WTC11 (cell line): Measurements from ENCODE around the gene EBNA1BP2. TPM values are rescaled to one million over a fixed set of nuclear protein-coding genes. Genes with fewer than 3 reads are reported as not detected.

Source experiments
- ATAC-seq: fragments of 200-7000 bp; cut with Tn5 transposase; 2 replicates; pipeline ENCODE4 v1.10.0; 2021; ENCODE audit warnings: mild to moderate bottlenecking, moderate library complexity
- CTCF ChIA-PET: fragments of 300-600 bp; sonication (Branson Sonifier 250); formaldehyde crosslinking; loops from one replicate; lab custom pipeline; 2021; ENCODE audit warnings: antibody characterized with exemption; lab: Charles Lee
- POLR2A ChIA-PET: fragments of 350-600 bp; sonication (Branson Sonifier 250); formaldehyde crosslinking; loops from one replicate; lab custom pipeline; 2021; ENCODE audit warnings: antibody characterized with exemption; lab: Charles Lee
- DNase-seq: peaks from one replicate; pipeline ENCODE4 v3.0.0; 2021; ENCODE audit warnings: low spot score
- H3K27ac Mint-ChIP-seq: 2 replicates; pipeline ENCODE4 v1.8.0; 2021; ENCODE audit warnings: mixed read lengths
- H3K27me3 Mint-ChIP-seq: 2 replicates; pipeline ENCODE4 v1.8.0; 2021; ENCODE audit warnings: low read depth, mild to moderate bottlenecking, moderate library complexity, mixed read lengths
- H3K36me3 Mint-ChIP-seq: 2 replicates; pipeline ENCODE4 v1.8.0; 2021; ENCODE audit warnings: mixed read lengths
- H3K4me1 Mint-ChIP-seq: 2 replicates; pipeline ENCODE4 v1.8.0; 2022; ENCODE audit warnings: mixed read lengths
- H3K4me3 Mint-ChIP-seq: 2 replicates; pipeline ENCODE4 v1.8.0; 2021; ENCODE audit warnings: mild to moderate bottlenecking, moderate library complexity, mixed read lengths
- H3K9me3 Mint-ChIP-seq: 2 replicates; pipeline ENCODE4 v1.8.0; 2021; ENCODE audit warnings: mixed read lengths
- ATF1 ChIP-seq: sonication (generic); formaldehyde crosslinking; IDR thresholded peaks from 2 replicates; pipeline ENCODE4 v1.8.1; 2023; ENCODE audit warnings: mild to moderate bottlenecking, moderate library complexity, missing genetic modification reagents
- ATF2 ChIP-seq: sonication (generic); formaldehyde crosslinking; IDR thresholded peaks from 2 replicates; pipeline ENCODE4 v1.8.1; 2022; ENCODE audit warnings: low read depth, missing genetic modification reagents, borderline replicate concordance
- CTCF ChIP-seq: fragments of 200-600 bp; IDR thresholded peaks from 2 replicates; pipeline ENCODE4 v1.8.0; 2022; ENCODE audit warnings: antibody characterized with exemption
- E2F1 ChIP-seq: sonication (generic); formaldehyde crosslinking; IDR thresholded peaks from 2 replicates; pipeline ENCODE4 v1.8.0; 2022; ENCODE audit warnings: mild to moderate bottlenecking, missing genetic modification reagents
- FOXK1 ChIP-seq: sonication (generic); formaldehyde crosslinking; IDR thresholded peaks from 2 replicates; pipeline ENCODE4 v1.8.0; 2022; ENCODE audit warnings: mild to moderate bottlenecking, moderate library complexity, missing genetic modification reagents
- GTF2I ChIP-seq: fragments of 250-450 bp; sonication (Bioruptor Pico); conservative IDR thresholded peaks from 2 replicates; pipeline ENCODE4 v1.4.0; 2021; ENCODE audit warnings: mild to moderate bottlenecking
- IRF2 ChIP-seq: sonication (generic); formaldehyde crosslinking; IDR thresholded peaks from 2 replicates; pipeline ENCODE4 v1.8.0; 2022; ENCODE audit warnings: low read depth, missing genetic modification reagents, borderline replicate concordance
- KAT7 ChIP-seq: sonication (generic); formaldehyde crosslinking; IDR thresholded peaks from 2 replicates; pipeline ENCODE4 v1.8.1; 2023; ENCODE audit warnings: missing genetic modification reagents, mild to moderate bottlenecking, borderline replicate concordance
- NR1H2 ChIP-seq: sonication (generic); formaldehyde crosslinking; IDR thresholded peaks from 2 replicates; pipeline ENCODE4 v1.9.0; 2021; ENCODE audit warnings: mild to moderate bottlenecking, moderate library complexity, missing genetic modification reagents
- OVOL2 ChIP-seq: fragments of 250-450 bp; sonication (Bioruptor Pico); IDR thresholded peaks from 2 replicates; pipeline ENCODE4 v1.9.0; 2021; ENCODE audit warnings: mild to moderate bottlenecking, borderline replicate concordance
- PREB ChIP-seq: sonication (generic); formaldehyde crosslinking; IDR thresholded peaks from 2 replicates; pipeline ENCODE4 v1.8.1; 2022; ENCODE audit warnings: mild to moderate bottlenecking, missing genetic modification reagents, moderate library complexity, borderline replicate concordance
- RELA ChIP-seq: sonication (generic); formaldehyde crosslinking; IDR thresholded peaks from 2 replicates; pipeline ENCODE4 v1.8.1; 2022; ENCODE audit warnings: missing genetic modification reagents, mild to moderate bottlenecking, borderline replicate concordance
- RORB ChIP-seq: fragments of 250-450 bp; sonication (Bioruptor Pico); IDR thresholded peaks from 2 replicates; pipeline ENCODE4 v1.9.0; 2021; ENCODE audit warnings: mild to moderate bottlenecking
- SP1 ChIP-seq: sonication (generic); formaldehyde crosslinking; conservative IDR thresholded peaks from 2 replicates; pipeline ENCODE4 v1.8.1; 2022; ENCODE audit warnings: missing genetic modification reagents
- TP53 ChIP-seq: sonication (generic); formaldehyde crosslinking; IDR thresholded peaks from 2 replicates; pipeline ENCODE4 v1.8.1; 2023; ENCODE audit warnings: mild to moderate bottlenecking, missing genetic modification reagents
- USF1 ChIP-seq: sonication (generic); formaldehyde crosslinking; IDR thresholded peaks from 2 replicates; pipeline ENCODE4 v1.8.0; 2022; ENCODE audit warnings: mild to moderate bottlenecking, missing genetic modification reagents
- USF2 ChIP-seq: sonication (generic); formaldehyde crosslinking; IDR thresholded peaks from 2 replicates; pipeline ENCODE4 v1.8.1; 2023; ENCODE audit warnings: mild to moderate bottlenecking, missing genetic modification reagents, moderate library complexity
- ZNF232 ChIP-seq: sonication (generic); formaldehyde crosslinking; IDR thresholded peaks from 2 replicates; pipeline ENCODE4 v1.8.0; 2022; ENCODE audit warnings: mild to moderate bottlenecking, missing genetic modification reagents
- ZNF532 ChIP-seq: fragments of 250-450 bp; sonication (Bioruptor Pico); IDR thresholded peaks from 2 replicates; pipeline ENCODE4 v1.9.0; 2021; ENCODE audit warnings: mild to moderate bottlenecking, borderline replicate concordance
- ZSCAN18 ChIP-seq: fragments of 250-450 bp; sonication (Bioruptor Pico); IDR thresholded peaks from 2 replicates; pipeline ENCODE4 v2.1.2; 2022; ENCODE audit warnings: mild to moderate bottlenecking, moderate library complexity
- total RNA-seq: library from RNA; stranded (reverse); gene quantifications from 3 replicates; pipeline ENCODE4 v1.2.3, GENCODE V29; 2021

The EBNA1BP2 gene
- total RNA-seq, 1 experiment from 2014 or later, result 93.7 TPM

GRCh38 chr1:43144237-43144636 lies 27.9 kb downstream of the EBNA1BP2 start (continued):
- TF ChIP-seq ATF1 (CRISPR knock-in tag), result no peak
- no peak for TF ChIP-seq NR1H2
- no peak for TF ChIP-seq TP53 (CRISPR knock-in tag)

- DNase-seq (peak; percentile 66), ATAC-seq (peak; percentile 10; the same call in 1 of the 2 replicates)
- H3K4me3 Mint-ChIP-seq, result peak overlapping the region; percentile 17; the same call in 1 of the 2 replicates
- H3K27me3 Mint-ChIP-seq, result peaks cover under 1% of the 10 kb centered on the region; the same call in 1 of the 2 replicates
- peaks cover 6% of the 10 kb centered on the region for H3K9me3 Mint-ChIP-seq
- H3K36me3 Mint-ChIP-seq, result peaks cover 9% of the 10 kb centered on the region
- ChIA-PET CTCF (interaction anchor here (0.6 to 1.6 kb wide), 17 partner anchors 10 to 312 kb away, joined by 3 to 13 read pairs (median 4); partner anchors contain the start of genes CFAP57, EBNA1BP2 and ZNF691), POLR2A (no interaction called here)
- H3K27ac Mint-ChIP-seq, result no peak overlapping the region
- no peak for TF ChIP-seq GTF2I (CRISPR knock-in tag)
- no peak for TF ChIP-seq USF2 (CRISPR knock-in tag)
- TF ChIP-seq IRF2 (CRISPR knock-in tag), result no peak
- TF ChIP-seq RELA (CRISPR knock-in tag), result no peak
- 0 out of 2 replicates have a peak, but pooled peaks have one; percentile 33 for TF ChIP-seq SP1 (CRISPR knock-in tag)
- no peak for TF ChIP-seq KAT7 (CRISPR knock-in tag)
- no peak for TF ChIP-seq USF1
- TF ChIP-seq CTCF, result peak; percentile 89
- no peak for TF ChIP-seq E2F1 (CRISPR knock-in tag)
- TF ChIP-seq FOXK1 (CRISPR knock-in tag), result no peak
- no peak for TF ChIP-seq ZSCAN18 (CRISPR knock-in tag)
- TF ChIP-seq ZNF532 (CRISPR knock-in tag), result no peak
- no peak for TF ChIP-seq RORB (CRISPR knock-in tag)
- no peak for TF ChIP-seq ZNF232 (CRISPR knock-in tag)
- TF ChIP-seq PREB (CRISPR knock-in tag), result no peak
- no peak for TF ChIP-seq ATF2 (CRISPR knock-in tag)
- no peak for TF ChIP-seq OVOL2 (CRISPR knock-in tag)
- H3K4me1 Mint-ChIP-seq, result peaks cover 17% of the 10 kb centered on the region
Measured at GRCh38 chr1:43143441-43143888, 28.6 kb downstream of the EBNA1BP2 start.
